NCI-H1105 treated with DMSO at 0.1 percent for 48 hours (cell line): ENCODE measurements around the gene KDM4F.

Source experiments
- DNase-seq: peaks from one replicate; lab custom pipeline; 2025; lab: John Stamatoyannopoulos, UW

The KDM4F gene

DNA sequence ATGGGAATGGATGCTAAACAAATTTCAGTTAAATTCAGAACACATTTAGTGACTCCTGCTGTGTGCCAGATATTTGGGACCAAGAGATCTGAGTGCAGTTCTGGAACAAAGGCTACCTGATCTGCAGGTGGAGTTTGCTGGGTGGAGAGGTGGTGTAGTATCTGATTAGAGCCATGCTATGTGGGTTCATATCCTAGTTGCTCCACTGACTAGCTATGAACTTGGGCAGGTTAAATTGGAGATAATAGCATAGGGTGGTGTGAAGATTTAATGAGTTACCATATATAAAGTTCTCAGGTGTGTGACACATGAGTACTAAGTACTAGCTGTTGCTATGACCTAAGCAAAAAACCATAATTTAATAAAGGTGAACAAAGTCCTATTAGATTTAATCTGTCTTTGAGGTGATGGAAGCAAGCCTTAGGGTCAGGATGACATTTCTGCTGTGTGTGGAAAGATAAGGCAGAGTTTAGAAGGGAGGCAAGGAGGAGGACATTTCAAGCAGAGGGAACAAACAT is 42.5 kb downstream of the KDM4F start:
- DNase-seq, result no peak

DNA sequence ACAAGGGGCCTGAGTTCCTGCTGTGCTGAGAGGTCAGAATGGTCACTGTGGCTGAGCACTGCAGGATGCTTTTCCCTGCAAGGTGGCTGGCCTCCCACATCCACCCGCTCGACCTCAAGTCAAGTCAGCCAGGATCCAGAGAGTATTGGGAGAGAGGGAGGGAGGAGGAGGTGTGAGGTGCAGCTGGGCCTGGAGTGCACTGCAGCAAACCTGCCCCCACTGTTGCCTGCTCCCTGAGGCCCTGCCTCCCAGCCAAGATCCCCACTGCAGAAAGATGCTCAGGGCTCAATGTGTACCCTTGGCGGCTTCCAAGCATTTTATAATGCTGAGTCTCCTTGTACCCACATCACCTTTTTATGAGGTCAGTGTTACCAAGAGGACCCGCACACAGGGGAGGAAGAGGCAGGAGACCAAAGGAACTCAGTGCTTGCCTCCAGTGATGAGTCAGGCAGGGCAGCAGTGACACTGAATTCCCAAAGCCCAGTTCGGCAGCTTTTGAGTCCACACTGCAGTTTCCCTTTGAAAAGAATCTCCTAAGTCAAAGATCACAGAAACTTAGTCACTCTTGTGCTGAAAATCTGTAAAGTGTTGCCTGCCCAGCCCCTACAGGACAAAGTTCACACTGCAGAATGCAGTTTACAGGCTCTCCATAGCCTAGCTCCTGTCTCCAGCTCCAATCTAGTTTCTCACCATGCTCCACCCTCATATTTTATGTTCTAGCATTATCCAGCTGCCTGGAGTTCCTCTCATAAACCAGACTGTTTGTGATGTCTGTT is 43.5 kb downstream of the KDM4F start:
- DNase-seq, result no peak

- no peak for DNase-seq
Observed at GRCh38 chr11:95093548-95093947, 44.3 kb downstream of the KDM4F start.

DNA sequence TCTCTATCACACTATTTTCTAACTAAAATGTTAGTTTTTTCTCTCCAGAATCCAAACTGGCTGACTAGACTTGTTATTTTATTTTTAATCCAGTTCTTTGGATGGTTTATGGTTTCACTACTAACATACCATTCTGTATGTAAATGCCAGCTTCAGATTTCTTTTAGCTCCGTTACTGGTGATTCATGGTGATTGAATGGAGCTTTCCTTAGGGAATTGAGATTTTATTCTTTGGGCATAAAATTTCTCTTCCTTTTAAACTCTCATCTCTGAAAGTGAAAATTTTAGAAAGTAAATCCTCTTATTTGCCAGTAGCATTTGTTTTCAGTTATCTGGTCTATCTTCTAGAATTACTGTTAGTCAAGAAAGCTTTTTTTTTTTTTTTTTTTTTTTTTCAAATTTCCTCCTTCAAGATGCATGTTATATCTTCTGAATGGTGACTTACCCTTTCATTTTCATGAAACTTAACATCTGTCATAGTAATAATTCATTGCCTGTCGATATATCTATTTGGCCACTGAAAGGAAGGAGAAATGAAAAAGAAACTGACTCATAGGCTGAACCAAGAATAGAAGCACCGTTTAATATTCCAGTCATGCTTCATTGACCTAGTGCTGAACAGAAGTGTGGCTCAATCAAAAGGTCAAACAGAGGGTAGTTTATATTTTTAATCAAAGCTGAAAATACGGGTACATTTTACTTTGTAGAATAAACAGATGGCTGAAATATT is 46.8 kb downstream of the KDM4F start:
- no peak for DNase-seq

- DNase-seq, result no peak
Observed at GRCh38 chr11:95097209-95097608, 48.0 kb downstream of the KDM4F start.

- no peak for DNase-seq
Observed at GRCh38 chr11:95098826-95099225, 49.6 kb downstream of the KDM4F start.

DNA sequence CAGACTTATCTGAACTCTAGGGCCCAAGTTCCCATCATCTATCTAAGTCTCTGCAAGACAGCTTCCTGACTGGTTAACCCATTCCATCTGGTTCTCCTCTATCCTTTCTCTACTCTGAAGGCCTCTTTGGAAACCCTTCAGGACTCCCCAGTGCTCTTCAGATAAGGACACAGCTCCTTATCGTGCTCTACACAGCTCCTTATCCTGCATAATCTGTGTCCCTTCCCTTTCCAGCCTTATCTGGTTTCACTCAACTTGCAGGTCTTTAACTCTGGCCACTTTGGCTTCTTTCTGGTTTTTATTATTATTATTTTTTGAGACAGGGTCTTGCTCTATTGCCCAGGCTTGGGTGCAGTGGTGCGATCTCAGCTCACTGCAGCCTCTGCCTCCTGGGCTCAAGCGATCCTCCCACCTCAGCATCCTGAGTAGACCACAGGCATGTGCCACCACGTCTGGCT is 51.0 kb downstream of the KDM4F start:
- DNase-seq, result no peak
